ENCODE data around the gene FHOD1.
A peak's percentile ranks its signal among the peaks of the same experiment; 100 is the strongest.

Gene FHOD1

GRCh38 chr16:67226804-67227566, 20.3 kb downstream of the FHOD1 start, which contains the start of gene TMEM208 (continued):
- TF ChIP-seq TRIM28 (IDR thresholded peaks at IDR 0.05; ENCODE audit: borderline replicate concordance, low read length), result peak; percentile 91; the same call in 1 of the 2 replicates
- TF ChIP-seq CTCF (tag by site-specific recombination; IDR thresholded peaks at IDR 0.05), result peak; percentile 83
- no peak for TF ChIP-seq ZNF266 (tag by site-specific recombination; IDR thresholded peaks at IDR 0.05; ENCODE audit: low read depth)
- TF ChIP-seq ZSCAN30 (tag by site-specific recombination; IDR thresholded peaks at IDR 0.05), result no peak
- TF ChIP-seq ZNF473 (tag by site-specific recombination; IDR thresholded peaks at IDR 0.05), result no peak
- no peak for TF ChIP-seq ZNF121 (tag by site-specific recombination; IDR thresholded peaks at IDR 0.05)
- TF ChIP-seq ZSCAN23 (tag by site-specific recombination; IDR thresholded peaks at IDR 0.05), result no peak
- TF ChIP-seq ZNF843 (tag by site-specific recombination; IDR thresholded peaks at IDR 0.05), result 0 out of 2 replicates have a peak, but pooled peaks have one; percentile 28
- TF ChIP-seq ZNF544 (tag by site-specific recombination; IDR thresholded peaks at IDR 0.05), result no peak
- TF ChIP-seq FEZF1 (tag by site-specific recombination; IDR thresholded peaks at IDR 0.05), result no peak
- TF ChIP-seq YY2 (tag by site-specific recombination; IDR thresholded peaks at IDR 0.05), result peak; percentile 96
- TF ChIP-seq ZNF747 (tag by site-specific recombination; IDR thresholded peaks at IDR 0.05), result no peak
- no peak for TF ChIP-seq ZNF555 (tag by site-specific recombination; conservative IDR thresholded peaks at IDR 0.05)
- peak; percentile 11 for TF ChIP-seq ZBTB26 (tag by site-specific recombination; optimal IDR thresholded peaks at IDR 0.05)
- TF ChIP-seq PRDM4 (tag by site-specific recombination; IDR thresholded peaks at IDR 0.05), result no peak; the same call in 1 of the 2 replicates
- TF ChIP-seq ZNF335 (tag by site-specific recombination; conservative IDR thresholded peaks at IDR 0.05), result peak; percentile 91
- TF ChIP-seq PRDM10 (tag by site-specific recombination; IDR thresholded peaks at IDR 0.05), result peak; percentile 40
- TF ChIP-seq ZNF513 (tag by site-specific recombination; IDR thresholded peaks at IDR 0.05), result no peak
- no peak for TF ChIP-seq ZNF280C (tag by site-specific recombination; IDR thresholded peaks at IDR 0.05)
- peak; percentile 78 for TF ChIP-seq YY1 (tag by site-specific recombination; IDR thresholded peaks at IDR 0.05)
- TF ChIP-seq ZNF175 (tag by site-specific recombination; IDR thresholded peaks at IDR 0.05), result no peak
- TF ChIP-seq ZNF645 (tag by site-specific recombination; IDR thresholded peaks at IDR 0.05), result no peak
- peak; percentile 25; the same call in 1 of the 2 replicates for TF ChIP-seq ZNF610 (tag by site-specific recombination; IDR thresholded peaks at IDR 0.05; ENCODE audit: borderline replicate concordance)
- peak; percentile 90 for TF ChIP-seq EGR2 (tag by site-specific recombination; IDR thresholded peaks at IDR 0.05; ENCODE audit: low read depth)
- peak; percentile 89 for TF ChIP-seq ZFHX2 (tag by site-specific recombination; conservative IDR thresholded peaks at IDR 0.05)

Measured in HEK293 (cell line).